Measurements from ENCODE around the gene KDM5C.
A peak's percentile ranks its signal among the peaks of the same experiment; 100 is the strongest.
"Not testable (repeated sequence)": the region's sequence is repeated elsewhere in the genome, so short reads cannot be mapped to it uniquely, and the experiment has no call there.

The KDM5C gene

GRCh38 chrX:53211391-53211978, 13.5 kb downstream of the KDM5C start:
- in situ Hi-C loops (cut with MboI; ENCODE audit: low pct_unique_long_range_greater_than_20kb, low sequenced_read_pairs), result no loop called here
- DNase-seq, result no peak

- in situ Hi-C loops (cut with MboI; ENCODE audit: low pct_unique_long_range_greater_than_20kb, low sequenced_read_pairs), result no loop called here
- DNase-seq, result no peak
Observed at GRCh38 chrX:53196678-53197077, 28.3 kb downstream of the KDM5C start.

- no peak for DNase-seq
- in situ Hi-C loops (cut with MboI; ENCODE audit: low pct_unique_long_range_greater_than_20kb, low sequenced_read_pairs), result no loop called here
Observed at GRCh38 chrX:53195401-53195800, 29.6 kb downstream of the KDM5C start.

DNA sequence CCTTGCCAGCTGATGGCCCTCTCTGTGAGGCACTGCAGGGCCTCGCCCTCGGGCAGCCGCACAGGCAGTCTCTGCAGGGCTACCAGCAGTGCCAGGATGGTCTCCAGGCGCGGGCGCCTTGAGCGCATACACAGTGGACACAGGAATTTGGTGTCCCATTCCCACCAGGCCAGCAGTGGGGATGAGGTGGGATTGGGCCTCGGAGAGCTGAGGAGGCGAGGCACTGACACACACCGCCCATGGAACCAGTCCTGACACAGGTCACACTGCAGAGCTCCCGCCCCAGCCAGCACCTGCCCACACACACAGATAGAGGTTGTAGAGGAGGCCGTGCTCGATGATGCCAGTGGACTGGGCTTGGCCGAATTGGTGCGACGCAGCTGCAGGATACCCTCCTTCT, 30.7 kb downstream of the KDM5C start:
- no peak for DNase-seq
- in situ Hi-C loops (cut with MboI; ENCODE audit: low pct_unique_long_range_greater_than_20kb, low sequenced_read_pairs), result no loop called here

GRCh38 chrX:53193093-53193492, 31.9 kb downstream of the KDM5C start:
- in situ Hi-C loops (cut with MboI; ENCODE audit: low pct_unique_long_range_greater_than_20kb, low sequenced_read_pairs), result no loop called here
- no peak for DNase-seq

DNA sequence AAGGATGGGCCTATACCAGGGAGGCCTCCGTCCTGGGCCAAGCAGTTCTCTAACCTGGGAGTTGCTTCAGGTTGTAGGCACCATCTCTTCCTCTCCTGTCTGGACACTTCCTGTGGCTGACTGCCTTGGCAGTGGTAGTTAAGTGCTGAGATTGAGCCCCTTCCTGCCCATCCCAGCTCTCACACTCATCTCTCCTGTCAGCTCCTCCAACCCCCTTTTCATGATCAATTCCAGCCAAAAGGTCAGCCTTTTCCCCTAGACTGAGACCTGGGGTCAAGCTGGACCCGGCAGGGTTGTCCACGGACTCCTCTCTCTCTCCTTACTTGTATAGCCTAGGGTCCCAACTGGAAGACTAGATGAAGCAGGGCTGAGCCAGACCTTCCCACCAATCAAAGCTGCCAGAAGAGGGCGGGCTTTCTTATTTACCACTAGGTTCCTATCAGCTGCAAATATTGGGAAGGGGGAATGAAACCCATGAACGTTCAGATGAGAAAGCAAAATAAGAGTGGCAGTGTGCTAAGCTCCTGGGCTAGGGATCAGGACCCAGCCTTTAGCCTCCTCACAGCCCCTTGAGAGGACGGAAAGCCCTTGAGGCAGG, 34.5 kb downstream of the KDM5C start:
- in situ Hi-C loops (cut with MboI; ENCODE audit: low pct_unique_long_range_greater_than_20kb, low sequenced_read_pairs), result no loop called here
- DNase-seq, result peak; percentile 23

- in situ Hi-C loops (cut with MboI; ENCODE audit: low pct_unique_long_range_greater_than_20kb, low sequenced_read_pairs), result no loop called here
- DNase-seq, result no peak
Observed at GRCh38 chrX:53188763-53189162, 36.2 kb downstream of the KDM5C start.

- no peak for DNase-seq
- in situ Hi-C loops (cut with MboI; ENCODE audit: low pct_unique_long_range_greater_than_20kb, low sequenced_read_pairs), result no loop called here
Observed at GRCh38 chrX:53186351-53186750, 38.7 kb downstream of the KDM5C start.

DNA sequence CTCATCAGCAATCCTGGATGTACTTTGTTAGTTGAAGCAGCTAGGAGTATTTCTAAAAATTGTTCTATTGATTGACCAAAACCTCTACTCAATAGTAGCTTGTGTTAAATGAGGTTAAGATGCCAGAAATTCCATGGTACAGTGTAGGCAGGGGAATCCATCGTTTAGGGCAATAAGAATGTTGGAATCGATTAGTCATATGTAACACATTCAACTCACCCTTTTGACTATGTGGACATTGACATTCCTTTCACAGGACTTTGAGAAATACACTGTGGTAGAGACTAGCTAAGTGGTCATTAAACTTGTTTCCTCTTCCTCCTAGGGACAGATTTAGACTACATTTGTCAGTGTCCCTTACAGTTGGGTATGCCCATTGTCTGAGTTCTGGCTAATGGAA, 40.2 kb downstream of the KDM5C start:
- in situ Hi-C loops (cut with MboI; ENCODE audit: low pct_unique_long_range_greater_than_20kb, low sequenced_read_pairs), result no loop called here
- DNase-seq, result no peak

DNA sequence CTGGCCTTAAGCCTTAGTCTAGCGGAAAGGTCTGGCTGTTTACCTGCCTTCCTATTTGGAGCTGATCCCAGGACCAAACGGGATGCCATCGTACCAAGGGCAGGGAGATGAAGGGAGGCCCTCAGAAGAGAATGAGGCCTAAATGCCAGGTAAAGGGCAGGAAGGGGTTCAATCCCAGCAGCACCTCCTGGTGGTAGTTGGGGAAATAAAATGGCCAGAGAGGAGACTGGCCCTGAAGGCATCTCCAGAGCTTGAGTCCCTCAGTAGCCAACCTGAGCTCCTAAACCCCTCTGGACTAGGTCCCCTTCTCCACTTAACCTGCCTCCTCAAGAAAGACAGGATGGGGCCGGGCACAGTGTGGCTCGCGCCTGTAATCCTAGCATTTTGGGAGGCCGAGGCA, 53.7 kb downstream of the KDM5C start:
- in situ Hi-C loops (cut with MboI; ENCODE audit: low pct_unique_long_range_greater_than_20kb, low sequenced_read_pairs), result no loop called here
- DNase-seq, result no peak

GRCh38 chrX:53166103-53166502, 58.9 kb downstream of the KDM5C start:
- in situ Hi-C loops (cut with MboI; ENCODE audit: low pct_unique_long_range_greater_than_20kb, low sequenced_read_pairs), result no loop called here
- DNase-seq, result no peak

- DNase-seq; in situ Hi-C loops (cut with MboI; ENCODE audit: low pct_unique_long_range_greater_than_20kb, low sequenced_read_pairs): not testable (repeated sequence)
Observed at GRCh38 chrX:53164566-53164965, 60.4 kb downstream of the KDM5C start.

GRCh38 chrX:53163436-53163835, 61.6 kb downstream of the KDM5C start:
- in situ Hi-C loops (cut with MboI; ENCODE audit: low pct_unique_long_range_greater_than_20kb, low sequenced_read_pairs), result no loop called here
- no peak for DNase-seq

- in situ Hi-C loops (cut with MboI; ENCODE audit: low pct_unique_long_range_greater_than_20kb, low sequenced_read_pairs), result no loop called here
- no peak for DNase-seq
Observed at GRCh38 chrX:53160297-53160983, 64.6 kb downstream of the KDM5C start.

GRCh38 chrX:53159184-53159583, 65.8 kb downstream of the KDM5C start:
- in situ Hi-C loops (cut with MboI; ENCODE audit: low pct_unique_long_range_greater_than_20kb, low sequenced_read_pairs), result no loop called here
- no peak for DNase-seq

DNA sequence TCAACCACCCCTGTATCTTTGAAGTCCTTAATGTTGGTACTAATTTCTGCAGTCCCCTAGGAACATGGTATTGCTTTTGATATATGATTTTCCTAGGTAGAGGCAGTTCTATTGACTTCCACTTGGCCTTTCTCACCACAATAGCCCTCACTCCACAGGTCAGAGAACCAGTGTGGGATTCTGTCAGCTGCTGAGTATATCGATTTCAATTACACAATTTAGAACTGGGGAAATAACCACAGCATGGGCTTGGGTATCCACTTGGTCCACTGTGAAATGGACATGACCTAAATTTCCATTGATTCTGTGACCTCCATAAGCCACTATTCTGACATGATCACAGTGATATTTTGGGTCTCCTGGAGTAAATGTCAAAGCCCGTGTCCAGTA, 68.8 kb downstream of the KDM5C start:
- DNase-seq, result no peak
- in situ Hi-C loops (cut with MboI; ENCODE audit: low pct_unique_long_range_greater_than_20kb, low sequenced_read_pairs), result no loop called here

- in situ Hi-C loops (cut with MboI; ENCODE audit: low pct_unique_long_range_greater_than_20kb, low sequenced_read_pairs), result no loop called here
- no peak for DNase-seq
Observed at GRCh38 chrX:53155512-53156206, 69.3 kb downstream of the KDM5C start.

DNA sequence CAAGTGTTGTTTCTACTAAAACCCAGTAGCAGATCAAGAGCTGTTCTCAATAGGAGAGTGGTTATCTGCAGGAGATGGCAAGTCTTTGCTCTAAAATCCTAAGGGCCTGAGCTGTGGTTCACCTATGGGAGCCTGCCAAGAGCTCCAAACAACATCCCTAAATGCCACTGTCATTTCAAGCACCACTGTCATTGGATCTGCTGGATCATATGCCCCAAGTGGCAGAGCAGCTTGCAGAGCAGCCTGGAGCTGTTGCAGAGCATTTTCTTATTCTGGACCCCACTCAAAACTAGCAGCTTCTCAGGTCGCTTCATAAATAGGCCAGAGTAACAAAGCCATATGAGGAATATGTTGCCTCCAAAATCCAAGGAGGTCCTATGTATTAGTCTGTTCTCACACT, 71.4 kb downstream of the KDM5C start:
- in situ Hi-C loops (cut with MboI; ENCODE audit: low pct_unique_long_range_greater_than_20kb, low sequenced_read_pairs), result no loop called here

More for the DNA sequence above, 71.4 kb downstream of the KDM5C start:
- DNase-seq, result no peak
